Ovary (tissue), 9 donors: ENCODE data around the gene CABLES1. TPM values are rescaled to one million over a fixed set of nuclear protein-coding genes. Genes with fewer than 3 reads are reported as not detected.
"Not testable (repeated sequence)": the region's sequence is repeated elsewhere in the genome, so short reads cannot be mapped to it uniquely, and the experiment has no call there.

Source experiments
- DNase-seq, 5 donors: peaks; one replicate each; pipeline ENCODE4 v3.0.0-alpha.2; 2019 to 2020
- H3K27ac ChIP-seq, 2 donors: fragments of 200-600 bp; one replicate each; pipeline versions ENCODE4 v1.5.1 to v1.8.0; 2019 to 2022
- H3K27me3 ChIP-seq: fragments of 200-600 bp; one replicate; pipeline ENCODE4 v1.8.0; 2022
- H3K36me3 ChIP-seq: fragments of 200-600 bp; sonication (generic); one replicate; pipeline ENCODE4 v1.5.1; 2019
- H3K4me1 ChIP-seq: one replicate; pipeline ENCODE4 v1.8.1; 2013; ENCODE audit warnings: mild to moderate bottlenecking, moderate library complexity; ENCODE audit not compliant: insufficient read depth
- H3K4me3 ChIP-seq: fragments of 200-600 bp; sonication (generic); one replicate; pipeline ENCODE4 v1.5.1; 2017
- H3K9me3 ChIP-seq, 2 donors: fragments of 200-600 bp in 1 of 2; sonication (generic) in 1 of 2; one replicate each; pipeline versions ENCODE4 v1.5.1 to v1.8.1; 2013 to 2019; ENCODE audit warnings: mild to moderate bottlenecking in 1 of 2, moderate library complexity in 1 of 2
- EP300 ChIP-seq: sonication (generic); formaldehyde crosslinking; IDR thresholded peaks from one replicate; pipeline ENCODE4 v1.6.1; 2017; ENCODE audit warnings: antibody characterized with exemption
- POLR2A ChIP-seq: fragments of 450-650 bp; IDR thresholded peaks from one replicate; pipeline ENCODE4 v1.6.1; 2017; ENCODE audit warnings: antibody characterized with exemption, mild to moderate bottlenecking, moderate library complexity
- WGBS, 3 donors: extraction: QIAGEN DNeasy Blood & Tissue Kit in 1 of 3; methylation state at CpG; one replicate each; pipeline versions ENCODE4 v1.1.5 to v1.1.7; 2013 to 2017; 5-methylcytosine and 5-hydroxymethylcytosine counted together
- intact Hi-C, 4 donors: fragments of 100-400 bp; cut with DNase I; formaldehyde crosslinking; loops; one replicate each; pipeline versions ENCODE4 v1.11.0 to v1.15.1; 2022 to 2023
- polyA plus RNA-seq, 2 donors: library from polyadenylated mRNA; stranded (reverse); fragments of 200-250 nt in 1 of 2; fragments of 350-450 nt in 1 of 2; fragmentation: Illumina TruSeq in 1 of 2; extraction: RNeasy Lipid Tissue Mini Kit (QIAGEN cat#74804) in 1 of 2; gene quantifications; one replicate each; pipeline ENCODE4 v1.2.3, GENCODE V29; 2013 to 2014
- total RNA-seq, 7 donors: library from RNA; depleted of rRNA in 2 of 7; stranded (reverse); fragments of >200 nt in 2 of 7; fragmentation: NEBNext Ultra II Directional in 3 of 7; extraction: Animal tissue kit (Norgen Biotek cat#: 25700) in 3 of 7; gene quantifications; one replicate each; pipeline versions ENCODE4 v1.1.0 to v1.2.4, GENCODE V29; 2016 to 2023
- TF ChIP-seq, protein P1 (sequence below), 3 donors: fragments of 450-650 bp in 2 of 3; fragments of 200-600 bp in 1 of 3; IDR thresholded peaks; one replicate each; pipeline versions ENCODE4 v1.5.1 to v1.8.0; 2016 to 2022; ENCODE audit warnings: antibody characterized with exemption in 3 of 3, mild to moderate bottlenecking in 1 of 3
- donor health status: DM: no; HTN: no; CAD: no; lungs with moderate emphysema.
- donor health status: DM: no; HTN: no; CAD: no.
- donor health status: Bipolar disorder and iron deficiency.
- donor health status: DM: yes; HTN: yes; CAD: no.
- donor health status: DM: no; HTN: no; CAD: no.
- donor health status: DM: yes; HTN: yes; CAD: no.

Gene CABLES1
- total and polyA plus RNA-seq, 9 donors, result 2.6 to 8.9 (median 5.3) TPM

GRCh38 chr18:23284629-23285028 lies 149.3 kb downstream of the CABLES1 start:
- H3K4me3 ChIP-seq, result no peak overlapping the region
- 95 to 100% (median 98%) methylated on average over 2 of the region's 2 CpGs for WGBS, 3 donors
- intact Hi-C loops, result no loop called here
- no peaks in the 10 kb centered on the region for H3K27me3 ChIP-seq
- H3K27ac ChIP-seq, result no peak overlapping the region
- H3K4me1 ChIP-seq, result no peaks in the 10 kb centered on the region
- TF ChIP-seq, protein P1, sequence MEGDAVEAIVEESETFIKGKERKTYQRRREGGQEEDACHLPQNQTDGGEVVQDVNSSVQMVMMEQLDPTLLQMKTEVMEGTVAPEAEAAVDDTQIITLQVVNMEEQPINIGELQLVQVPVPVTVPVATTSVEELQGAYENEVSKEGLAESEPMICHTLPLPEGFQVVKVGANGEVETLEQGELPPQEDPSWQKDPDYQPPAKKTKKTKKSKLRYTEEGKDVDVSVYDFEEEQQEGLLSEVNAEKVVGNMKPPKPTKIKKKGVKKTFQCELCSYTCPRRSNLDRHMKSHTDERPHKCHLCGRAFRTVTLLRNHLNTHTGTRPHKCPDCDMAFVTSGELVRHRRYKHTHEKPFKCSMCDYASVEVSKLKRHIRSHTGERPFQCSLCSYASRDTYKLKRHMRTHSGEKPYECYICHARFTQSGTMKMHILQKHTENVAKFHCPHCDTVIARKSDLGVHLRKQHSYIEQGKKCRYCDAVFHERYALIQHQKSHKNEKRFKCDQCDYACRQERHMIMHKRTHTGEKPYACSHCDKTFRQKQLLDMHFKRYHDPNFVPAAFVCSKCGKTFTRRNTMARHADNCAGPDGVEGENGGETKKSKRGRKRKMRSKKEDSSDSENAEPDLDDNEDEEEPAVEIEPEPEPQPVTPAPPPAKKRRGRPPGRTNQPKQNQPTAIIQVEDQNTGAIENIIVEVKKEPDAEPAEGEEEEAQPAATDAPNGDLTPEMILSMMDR (IDR thresholded peaks at IDR 0.05), result no peak
- DNase-seq, result no peak
- H3K9me3 ChIP-seq, result no peaks in the 10 kb centered on the region
- no peaks in the 10 kb centered on the region for H3K36me3 ChIP-seq

GRCh38 chr18:23285581-23285980 lies 150.3 kb downstream of the CABLES1 start:
- H3K4me3 ChIP-seq, H3K27ac ChIP-seq, DNase-seq, H3K36me3 ChIP-seq, H3K9me3 ChIP-seq, H3K4me1 ChIP-seq, H3K27me3 ChIP-seq, intact Hi-C loops: not testable (repeated sequence)
- WGBS, 3 donors, result 61 to 74% (median 66%) methylated on average over 12 of the region's 12 CpGs

DNA sequence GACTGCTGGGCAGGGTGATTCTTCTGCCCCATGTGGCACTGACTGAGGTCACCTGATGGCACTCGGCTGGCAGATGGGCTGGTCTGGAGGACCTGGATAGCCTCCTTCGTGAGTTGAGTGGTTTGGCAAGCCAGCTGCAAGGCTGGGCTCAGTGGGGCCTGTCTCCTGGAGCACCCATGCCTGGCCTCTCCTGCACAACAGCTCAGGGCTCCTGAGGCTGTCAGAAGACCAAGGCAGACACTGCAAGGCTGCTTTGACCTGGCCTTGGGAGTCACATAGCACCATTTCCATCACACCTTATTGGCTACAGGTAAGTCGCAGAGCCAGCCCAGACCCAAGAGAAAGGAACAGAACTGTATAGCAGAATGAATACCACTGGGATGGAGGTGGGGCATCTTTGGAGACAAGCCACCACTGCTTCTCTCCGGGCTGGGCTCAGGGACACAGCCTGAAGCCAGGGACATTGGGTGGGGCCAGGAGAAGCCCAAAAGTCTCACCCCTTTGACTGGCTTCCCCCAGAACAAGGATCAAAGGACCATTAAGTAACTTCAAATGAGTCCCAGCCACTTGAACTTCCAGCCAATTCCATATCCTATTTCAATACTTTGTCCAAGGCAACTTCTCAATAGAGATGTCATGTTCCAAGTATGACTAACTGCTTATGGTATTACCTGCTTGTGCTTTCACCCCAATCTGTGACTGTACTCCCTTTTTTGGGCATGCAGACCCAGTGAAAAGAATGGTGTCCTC lies 156.3 kb downstream of the CABLES1 start:
- no peaks in the 10 kb centered on the region for H3K4me1 ChIP-seq
- 81 to 88% (median 88%) methylated on average over 4 of the region's 4 CpGs for WGBS, 3 donors
- DNase-seq, result no peak
- H3K27ac ChIP-seq, result no peak overlapping the region
- intact Hi-C loops, result no loop called here
- no peaks in the 10 kb centered on the region for H3K27me3 ChIP-seq
- H3K9me3 ChIP-seq, result no peaks in the 10 kb centered on the region
- no peak overlapping the region for H3K4me3 ChIP-seq
- TF ChIP-seq, protein P1 (IDR thresholded peaks at IDR 0.05), result no peak
- TF ChIP-seq POLR2A (no peak), EP300 (no peak)
- no peaks in the 10 kb centered on the region for H3K36me3 ChIP-seq

- Histone ChIP-seq H3K36me3 (no peaks in the 10 kb centered on the region), H3K4me3 (no peak overlapping the region), H3K27ac (no peak overlapping the region), H3K4me1 (no peaks in the 10 kb centered on the region), H3K9me3 (no peaks in the 10 kb centered on the region), H3K27me3 (no peaks in the 10 kb centered on the region)
- intact Hi-C loops, result no loop called here
- WGBS, 3 donors, result 21 to 35% (median 33%) methylated on average over 6 of the region's 6 CpGs
- TF ChIP-seq EP300, result no peak
- TF ChIP-seq, protein P1 (IDR thresholded peaks at IDR 0.05), result no peak
- TF ChIP-seq POLR2A, result no peak
- no peak for DNase-seq
Observed at GRCh38 chr18:23300231-23300805, 165.0 kb downstream of the CABLES1 start.

DNA sequence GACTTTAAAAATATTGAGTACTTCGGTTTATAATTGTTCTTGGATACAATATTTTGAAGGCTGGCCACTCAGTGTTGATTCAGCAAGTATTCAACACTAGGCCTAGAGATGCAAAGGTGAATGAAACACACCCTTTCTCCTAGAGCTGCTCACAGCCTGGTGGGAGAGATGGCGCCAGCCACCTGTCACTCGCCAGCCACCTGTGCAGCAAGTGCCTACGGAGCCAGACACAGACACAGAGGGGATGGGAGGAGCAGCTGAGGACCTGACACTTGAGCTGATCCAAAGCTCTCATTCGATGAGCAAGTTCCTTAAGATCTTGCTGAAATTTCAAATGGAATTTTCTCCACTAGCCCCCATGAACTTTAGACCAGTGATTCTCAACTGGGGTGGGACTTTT lies 166.7 kb downstream of the CABLES1 start:
- H3K27me3 ChIP-seq, result no peaks in the 10 kb centered on the region
- 84 to 91% (median 87%) methylated on average over 5 of the region's 5 CpGs for WGBS, 3 donors
- no peaks in the 10 kb centered on the region for H3K36me3 ChIP-seq
- H3K4me1 ChIP-seq, result no peaks in the 10 kb centered on the region
- DNase-seq, result no peak
- H3K4me3 ChIP-seq, result no peak overlapping the region
- no peaks in the 10 kb centered on the region for H3K9me3 ChIP-seq
- TF ChIP-seq, protein P1 (IDR thresholded peaks at IDR 0.05), result no peak
- TF ChIP-seq POLR2A (no peak), EP300 (no peak)
- intact Hi-C loops, result no loop called here
- no peak overlapping the region for H3K27ac ChIP-seq
